Stimulated activated CD8-positive, alpha-beta memory T cell treated with anti-CD3 and anti-CD28 coated beads, Interleukin-12 subunit alpha, Interleukin-12 subunit beta, amount 100 ng/mL, for 24 hours (primary cell): Measurements from ENCODE around the gene S1PR3.

Experiments
- DNase-seq: peaks from one replicate; pipeline ENCODE4 v3.0.0-alpha.2; 2020; ENCODE audit errors: extremely low read depth

Gene S1PR3

DNA sequence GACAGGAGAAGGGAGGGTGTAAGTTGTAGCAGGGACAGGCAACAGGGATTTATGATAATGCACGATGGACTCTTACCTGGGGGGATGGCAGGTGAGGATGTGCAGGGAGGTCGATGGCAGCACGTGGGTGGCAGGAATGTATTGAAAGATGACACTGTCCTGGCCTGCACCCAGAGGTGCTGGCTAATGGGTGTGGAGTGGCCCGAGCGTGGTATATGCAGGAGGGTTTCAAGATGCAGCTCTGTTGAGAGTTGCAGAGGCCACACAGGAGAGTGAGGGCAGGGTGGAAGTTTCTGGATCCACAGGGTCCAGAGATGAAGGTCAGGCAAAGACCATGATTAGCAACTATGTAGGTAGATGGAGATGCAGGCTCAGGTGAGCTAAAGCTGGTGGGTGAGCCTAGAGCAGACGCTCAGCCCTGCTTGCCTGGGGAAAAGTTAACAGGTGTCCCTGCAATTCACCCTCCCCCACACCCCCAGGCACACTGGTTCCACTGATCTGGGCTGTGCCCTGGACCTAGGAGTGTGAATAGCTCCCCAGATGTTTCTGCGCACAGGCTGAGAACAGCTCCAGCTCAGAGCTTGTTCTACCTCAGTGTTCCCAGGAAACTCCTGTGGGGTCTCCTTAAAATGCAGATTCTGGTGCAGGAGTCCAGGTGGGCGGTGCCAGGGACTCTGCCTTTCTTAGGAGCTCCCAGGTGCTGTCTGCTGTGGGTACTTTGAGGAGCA is 21.5 kb upstream of the S1PR3 start:
- DNase-seq = no peak

- DNase-seq = no peak
These were observed 19.9 kb upstream of the S1PR3 start for GRCh38 chr9:88971131-88971960.

DNA sequence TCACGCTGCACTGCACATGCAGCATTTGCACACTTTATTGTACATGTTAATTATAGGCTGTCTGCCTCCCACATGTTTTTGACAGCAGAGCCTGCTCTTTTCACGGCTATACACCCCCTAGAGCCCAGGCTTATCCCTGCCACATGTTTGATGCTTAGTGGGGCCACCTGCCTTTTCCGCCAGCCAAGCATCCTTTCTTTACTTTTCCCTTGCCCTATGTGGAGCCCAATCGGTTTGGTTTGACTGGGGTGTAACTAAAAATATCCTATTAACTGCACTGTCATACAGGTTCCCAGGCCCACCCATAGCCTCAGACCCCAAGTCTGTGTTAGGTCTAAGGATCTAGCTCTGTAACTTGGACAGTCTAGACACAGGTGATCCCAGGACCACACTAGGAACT is 18.9 kb upstream of the S1PR3 start:
- DNase-seq = no peak

- DNase-seq = no peak
These were observed 17.8 kb upstream of the S1PR3 start for GRCh38 chr9:88973281-88974045.

GRCh38 chr9:88974641-88975040 is 16.6 kb upstream of the S1PR3 start:
- no peak for DNase-seq

GRCh38 chr9:88975966-88976889 is 15.0 kb upstream of the S1PR3 start:
- DNase-seq = no peak

DNA sequence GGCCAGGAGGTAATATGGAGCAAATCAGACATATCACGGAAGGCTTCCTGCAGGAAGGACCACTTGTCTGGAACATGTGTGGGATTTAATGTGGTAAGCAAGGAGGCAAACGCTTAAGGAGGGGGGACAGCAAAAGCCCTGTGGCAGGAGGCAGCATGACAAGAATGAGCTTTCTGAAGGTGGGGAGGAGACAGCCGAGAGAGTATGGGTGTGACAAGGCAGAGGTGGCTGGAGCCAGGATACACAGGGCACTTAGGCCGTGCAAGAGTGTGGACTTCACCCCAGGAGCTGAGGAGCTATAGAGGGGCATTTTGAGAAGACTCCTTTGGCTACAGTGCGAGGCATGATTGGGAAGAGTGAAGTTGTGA is 14.4 kb upstream of the S1PR3 start:
- no peak for DNase-seq

GRCh38 chr9:88978034-88978433 is 13.2 kb upstream of the S1PR3 start:
- no peak for DNase-seq

GRCh38 chr9:88979021-88979420 is 12.2 kb upstream of the S1PR3 start:
- no peak for DNase-seq

DNA sequence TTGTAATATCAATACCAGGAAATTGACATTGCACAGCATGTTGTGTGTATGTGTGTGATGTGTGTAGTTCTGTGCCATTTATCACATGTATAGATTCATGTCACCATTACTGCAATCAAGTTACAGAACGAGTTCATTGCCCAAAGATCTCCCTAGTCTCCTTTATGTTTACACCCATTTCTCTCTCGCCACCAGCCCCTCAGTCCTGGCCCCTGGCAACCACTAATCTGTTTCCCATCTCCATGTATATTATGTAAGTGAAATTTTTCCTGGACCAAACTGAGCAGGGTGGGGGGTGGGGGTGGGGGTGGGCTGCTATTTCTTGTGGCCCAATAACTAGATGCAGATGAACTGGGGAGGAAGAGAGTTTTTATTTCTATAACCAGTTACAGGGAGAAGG is 11.5 kb upstream of the S1PR3 start:
- DNase-seq = no peak

DNA sequence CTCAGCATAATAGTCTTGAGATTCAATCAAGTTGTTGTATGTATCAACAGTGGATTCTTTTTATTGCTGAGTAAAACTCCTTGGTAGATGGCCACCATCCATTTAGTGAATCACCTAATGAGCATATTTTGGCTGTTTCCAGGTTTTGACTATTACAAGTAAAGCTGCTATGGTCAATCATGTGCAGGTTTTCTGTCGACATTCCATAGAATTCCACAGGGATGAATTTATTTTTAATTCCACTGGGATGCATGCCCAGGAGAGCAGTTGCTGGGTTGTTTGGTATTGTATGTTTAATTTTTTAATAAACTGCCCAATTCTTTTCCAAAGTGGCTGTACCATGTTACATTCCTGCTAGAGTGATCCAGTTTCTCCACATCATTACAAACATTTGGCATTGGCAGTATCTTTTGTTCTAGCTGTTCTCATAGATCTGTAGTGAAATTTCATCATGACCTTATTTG is 10.5 kb upstream of the S1PR3 start:
- no peak for DNase-seq

DNA sequence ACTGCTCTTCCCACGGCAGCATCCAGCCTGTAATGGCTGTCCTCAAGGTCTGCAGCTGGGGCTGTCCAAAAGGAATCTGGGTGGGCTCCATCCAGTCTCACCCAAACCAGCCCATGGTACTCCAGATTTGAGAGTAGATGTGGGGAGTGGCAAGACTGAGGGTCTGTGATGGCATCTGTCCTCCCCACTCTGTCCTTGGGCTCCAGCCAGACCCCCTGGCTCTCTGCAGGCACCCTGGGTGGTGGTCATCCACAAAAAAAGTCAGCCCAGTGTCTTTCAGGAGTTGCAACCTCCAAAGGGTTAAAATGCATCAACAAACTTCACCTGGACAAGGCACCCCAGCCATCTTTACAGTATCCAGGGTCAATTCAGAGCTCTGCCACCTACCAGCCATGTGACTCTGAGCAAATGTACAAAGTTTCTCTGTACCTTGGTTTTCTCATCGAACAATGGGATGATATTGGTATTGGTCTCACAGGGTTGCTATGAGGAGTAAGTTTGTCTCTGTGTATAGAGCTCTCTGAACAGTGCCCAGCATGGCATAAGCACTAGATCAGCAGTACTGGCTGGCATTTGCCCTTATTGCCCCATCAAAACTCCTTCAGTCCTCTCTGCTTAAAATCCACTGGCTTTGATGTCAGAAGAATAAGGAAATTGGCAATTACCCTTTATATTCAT is 7.3 kb upstream of the S1PR3 start:
- no peak for DNase-seq

- DNase-seq = no peak
These were observed 6.8 kb upstream of the S1PR3 start for GRCh38 chr9:88984543-88984883.

GRCh38 chr9:88985616-88986015 is 5.7 kb upstream of the S1PR3 start:
- no peak for DNase-seq

GRCh38 chr9:88986776-88987175 is 4.5 kb upstream of the S1PR3 start:
- no peak for DNase-seq

GRCh38 chr9:88987661-88988060 is 3.6 kb upstream of the S1PR3 start:
- DNase-seq = no peak

DNA sequence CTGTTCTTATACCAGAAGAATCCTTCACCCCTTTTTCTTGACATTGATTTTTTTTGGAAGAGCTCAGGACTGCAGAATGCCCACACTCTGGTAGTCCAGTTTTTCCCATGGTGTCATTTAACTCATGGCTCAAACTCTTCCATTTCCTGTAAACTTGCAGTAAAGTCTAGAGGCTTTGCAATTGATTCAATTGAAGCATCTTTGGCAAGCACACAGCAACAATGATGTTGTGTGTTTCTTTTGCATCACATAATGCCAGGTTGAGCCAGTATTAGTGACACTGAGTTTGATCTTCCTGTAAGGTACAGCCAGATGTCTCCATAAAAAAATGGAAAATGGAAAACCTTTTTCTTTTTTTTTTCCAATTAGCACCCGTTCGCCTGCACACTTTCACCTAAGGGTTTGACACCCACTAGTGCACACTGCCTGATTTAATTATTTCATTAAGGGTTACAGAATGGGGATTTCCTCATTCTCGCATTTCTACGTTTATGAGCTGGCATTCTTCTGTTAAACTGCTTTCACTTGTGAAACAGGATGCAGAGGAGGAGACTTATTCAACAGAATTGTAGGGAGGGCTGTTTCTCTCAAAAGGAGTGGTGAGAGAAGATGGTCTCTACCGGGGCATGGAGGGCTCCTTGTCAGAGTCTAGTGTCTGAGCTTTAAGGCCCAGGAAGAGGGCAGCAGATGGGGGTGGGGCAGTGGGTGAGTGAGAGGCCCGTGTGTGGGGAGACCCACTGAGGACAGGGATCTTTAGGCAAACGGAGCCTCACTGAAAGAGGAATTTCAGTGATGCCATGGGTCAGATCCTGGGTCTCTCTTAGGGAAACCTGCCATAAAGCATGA is 2.2 kb upstream of the S1PR3 start:
- DNase-seq = no peak

DNA sequence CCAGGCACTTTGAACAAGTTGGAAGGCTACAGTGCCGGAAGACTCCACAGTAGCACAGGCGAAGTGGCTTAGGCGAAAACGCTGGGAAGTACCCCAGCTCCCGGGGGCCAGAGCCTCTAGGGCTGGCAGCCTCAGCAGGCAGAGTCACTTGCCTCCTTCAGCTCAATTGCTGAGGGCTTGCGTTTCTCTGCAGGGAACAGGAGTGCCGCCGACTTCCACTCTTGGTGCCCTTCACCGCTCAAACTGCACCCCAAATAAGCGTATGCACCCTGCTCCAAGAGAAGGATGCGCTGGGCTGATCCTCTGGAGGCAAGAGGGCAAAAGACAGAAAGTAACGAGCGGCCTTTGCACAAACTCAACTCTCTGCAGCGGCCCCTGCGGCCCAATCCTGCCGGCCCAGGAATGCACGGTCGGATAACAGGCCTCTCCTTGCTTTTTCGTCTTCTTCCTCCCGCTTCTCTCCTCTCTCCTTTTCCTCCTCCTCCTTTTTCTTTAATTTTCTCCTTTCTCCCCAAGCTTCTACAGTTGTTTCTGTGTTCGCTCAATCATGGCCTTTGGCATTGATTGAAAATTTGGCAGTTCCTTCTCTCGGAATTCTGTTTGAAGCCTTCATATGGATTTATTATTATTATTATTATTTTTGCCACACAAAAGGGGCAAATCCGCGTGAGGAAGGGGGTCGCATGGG is 1.1 kb upstream of the S1PR3 start:
- DNase-seq = no peak

DNA sequence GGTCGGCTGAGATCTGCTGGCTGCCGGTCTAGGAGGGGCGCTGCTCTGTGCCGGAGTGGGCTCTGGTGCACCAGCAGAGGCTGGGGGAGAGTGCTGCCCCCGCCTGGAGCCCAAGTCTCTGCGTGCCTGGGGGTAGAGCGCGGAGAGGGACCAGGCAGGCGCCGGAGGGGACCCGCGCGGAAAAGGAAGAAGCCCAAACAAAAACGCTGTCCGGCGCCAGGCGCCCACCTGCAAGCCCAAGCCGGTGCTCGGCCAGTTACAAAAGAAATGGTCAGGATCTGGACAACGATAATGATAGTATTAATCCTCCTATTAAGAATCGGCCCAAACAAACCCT is 571 bp upstream of the S1PR3 start:
- DNase-seq = no peak

DNA sequence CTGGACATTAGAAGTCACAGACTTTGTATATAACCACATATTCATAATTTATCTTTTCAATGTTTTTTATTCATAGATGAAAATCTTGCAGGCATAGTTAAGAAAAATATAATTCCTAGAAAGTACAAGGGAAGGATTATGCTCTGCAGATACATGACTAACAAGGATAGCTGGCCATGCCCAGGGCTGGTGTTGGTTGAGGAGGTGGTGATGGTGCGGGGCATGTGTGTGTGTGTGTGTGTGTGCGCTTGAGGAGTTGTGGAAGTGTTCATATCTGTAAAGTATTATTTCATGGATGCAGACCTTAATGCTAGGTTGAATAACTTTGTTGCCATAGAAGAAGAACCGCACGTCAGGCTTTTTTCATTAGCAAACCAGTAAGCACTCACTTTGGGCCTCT is 1.3 kb downstream of the S1PR3 start:
- DNase-seq = no peak
